ENCODE data around the gene CYS1. TPM values are rescaled to one million over a fixed set of nuclear protein-coding genes. Genes with fewer than 3 reads are reported as not detected.

CYS1 gene
- total RNA-seq, 2 donors from 2014 or later, result not detected

Other genes starting within 250 kb of the CYS1 start
- 10 to 100 TPM; 15.3 to 19.9 TPM for gene TAF1B, start 236.9 kb downstream of the CYS1 start, total RNA-seq
- 1 to 10 TPM in 1 of 2 donors, under 1 TPM in 1; 0.60 to 3.7 TPM for gene GRHL1, start 128.7 kb downstream of the CYS1 start, total RNA-seq
- 10 to 100 TPM; 38.0 to 44.5 TPM for gene KLF11, start 36.9 kb downstream of the CYS1 start, total RNA-seq
- gene RRM2, start 42.3 kb upstream of the CYS1 start, total RNA-seq, result 1 to 10 TPM in 1 of 2 donors, under 1 TPM in 1; 0.32 to 1.7 TPM
- gene HPCAL1, start 222.5 kb upstream of the CYS1 start, total RNA-seq, result 10 to 100 TPM; 44.2 TPM

Measured in T-helper 17 cell (primary cell).